B cell (primary cell): Measurements from ENCODE around the gene IQCH. TPM values are rescaled to one million over a fixed set of nuclear protein-coding genes. Genes with fewer than 3 reads are reported as not detected.

Source experiments
- ATAC-seq: fragments of 200-7000 bp; cut with Tn5 transposase; one replicate; pipeline ENCODE4 v1.10.0; 2021; ENCODE audit warnings: low read depth, mild to moderate bottlenecking, moderate number of reproducible peaks, moderate library complexity
- CTCF ChIA-PET: fragments of 350-600 bp; sonication (Branson Sonifier 250); formaldehyde crosslinking; loops from one replicate; lab custom pipeline; 2021; ENCODE audit warnings: antibody characterized with exemption, inconsistent platforms; lab: Charles Lee
- POLR2A ChIA-PET: fragments of 350-600 bp; sonication (Branson Sonifier 250); formaldehyde crosslinking; loops from one replicate; lab custom pipeline; 2021; ENCODE audit warnings: antibody characterized with exemption; lab: Charles Lee
- DNase-seq: peaks from one replicate; pipeline ENCODE4 v3.0.0; 2013
- H2AFZ ChIP-seq: 2 replicates; pipeline ENCODE4 v1.6.1; 2012; ENCODE audit warnings: mild to moderate bottlenecking, low read depth, low read length; ENCODE audit not compliant: insufficient read depth, poor library complexity, severe bottlenecking
- H3K27ac ChIP-seq, 2 donors: 1 replicate in 1 of 2; 2 replicates in 1 of 2; pipeline ENCODE4 v1.5.1; 2012 to 2013; ENCODE audit warnings: low read length in 2 of 2, mild to moderate bottlenecking in 2 of 2, moderate library complexity in 1 of 2
- H3K27me3 ChIP-seq, 4 experiments: fragments of 200-600 bp in 1 of 4; sonication (generic) in 1 of 4; replicated peaks in 1 of 4; 1 replicate in 2 of 4; 2 replicates in 2 of 4; pipeline versions ENCODE4 v1.6.1 to v1.7.0; 2013 to 2016; ENCODE audit warnings: low read length in 3 of 4, mild to moderate bottlenecking in 2 of 4, mixed read lengths in 1 of 4, moderate library complexity in 1 of 4; ENCODE audit not compliant: insufficient read depth in 4 of 4, control insufficient read depth in 3 of 4; ENCODE audit errors: control extremely low read depth in 1 of 4
- H3K36me3 ChIP-seq, 2 experiments: replicated peaks in 1 of 2; 1 replicate in 1 of 2; 2 replicates in 1 of 2; pipeline versions ENCODE4 v1.6.1 to v1.7.1; 2013; ENCODE audit warnings: low read length in 1 of 2; ENCODE audit not compliant: insufficient read depth in 2 of 2, control insufficient read depth in 1 of 2; ENCODE audit errors: control extremely low read depth in 1 of 2, extremely low read depth in 1 of 2
- H3K4me1 ChIP-seq, 2 donors: fragments of 200-600 bp in 1 of 2; sonication (generic) in 1 of 2; 1 replicate in 1 of 2; 2 replicates in 1 of 2; pipeline versions ENCODE4 v1.5.1 to v1.6.1; 2013 to 2017; ENCODE audit warnings: low read length in 2 of 2; ENCODE audit not compliant: control insufficient read depth in 2 of 2, insufficient read depth in 2 of 2
- H3K4me2 ChIP-seq: replicated peaks from 2 replicates; pipeline ENCODE3; 2012; ENCODE audit warnings: mild to moderate bottlenecking, low read depth, low read length; ENCODE audit not compliant: poor library complexity, severe bottlenecking
- H3K4me3 ChIP-seq, 5 experiments: fragments of 200-600 bp in 1 of 5; sonication (generic) in 1 of 5; 1 replicate in 3 of 5; 2 replicates in 2 of 5; pipeline versions ENCODE4 v1.5.1 to v1.7.0; 2011 to 2016; ENCODE audit warnings: low read length in 4 of 5, mild to moderate bottlenecking in 4 of 5, low read depth in 2 of 5, control low read depth in 1 of 5, moderate library complexity in 1 of 5; ENCODE audit not compliant: insufficient read depth in 1 of 5; ENCODE audit errors: control extremely low read depth in 1 of 5, extremely low read depth in 1 of 5
- H3K79me2 ChIP-seq: fragments of 200-600 bp; sonication (generic); one replicate; pipeline ENCODE4 v1.6.0; 2016; ENCODE audit warnings: low read length; ENCODE audit not compliant: control insufficient read depth, insufficient read depth
- H3K9ac ChIP-seq: fragments of 200-600 bp; sonication (generic); 2 replicates; pipeline ENCODE4 v1.6.1; 2017; ENCODE audit warnings: mild to moderate bottlenecking, low read length, moderate library complexity
- H3K9me3 ChIP-seq, 3 donors: one replicate each; pipeline versions ENCODE4 v1.6.1 to v1.7.1; 2013; ENCODE audit warnings: low read length in 2 of 3; ENCODE audit not compliant: control insufficient read depth in 2 of 3, insufficient read depth in 1 of 3; ENCODE audit errors: control extremely low read depth in 1 of 3
- H4K20me1 ChIP-seq: 2 replicates; pipeline ENCODE4 v1.6.0; 2012; ENCODE audit warnings: mild to moderate bottlenecking, low read length; ENCODE audit not compliant: insufficient read depth, control insufficient read depth, poor library complexity, severe bottlenecking
- H3K27ac Mint-ChIP-seq: one replicate; pipeline ENCODE4 v1.8.0; 2021; ENCODE audit warnings: mixed read lengths
- H3K27me3 Mint-ChIP-seq: one replicate; pipeline ENCODE4 v1.8.0; 2021; ENCODE audit warnings: mixed read lengths
- H3K4me1 Mint-ChIP-seq: one replicate; pipeline ENCODE4 v1.8.0; 2021; ENCODE audit warnings: mixed read lengths
- H3K4me3 Mint-ChIP-seq: one replicate; pipeline ENCODE4 v1.8.0; 2021; ENCODE audit warnings: mixed read lengths
- H3K9me3 Mint-ChIP-seq: one replicate; pipeline ENCODE4 v1.8.0; 2022; ENCODE audit warnings: mixed read lengths; ENCODE audit not compliant: insufficient read depth
- EZH2 ChIP-seq: IDR thresholded peaks from 2 replicates; pipeline ENCODE4 v1.6.1; 2012; ENCODE audit warnings: borderline replicate concordance, low read depth, mild to moderate bottlenecking, moderate library complexity, low read length; ENCODE audit not compliant: insufficient read depth, poor library complexity, severe bottlenecking
- WGBS: methylation state at CpG from one replicate; pipeline ENCODE4 v1.1.5; 2013; ENCODE audit warnings: missing lambda C conversion rate; ENCODE audit not compliant: insufficient coverage; 5-methylcytosine and 5-hydroxymethylcytosine counted together
- intact Hi-C: fragments of 100-400 bp; cut with micrococcal nuclease; formaldehyde crosslinking; loops from one replicate; pipeline ENCODE4 v1.10.0; 2022
- polyA plus RNA-seq: library from polyadenylated mRNA; depleted of rRNA; stranded (reverse); fragments of >200 nt; gene quantifications from 2 replicates; pipeline ENCODE4 v1.2.3, GENCODE V29; 2012
- total RNA-seq, 2 donors: library from RNA; stranded (reverse); fragments of 120-200 nt in 1 of 2; gene quantifications; 1 replicate in 1 of 2; 2 replicates in 1 of 2; pipeline versions ENCODE4 v1.2.3 to v1.2.4, GENCODE V29; 2013 to 2022
- TF ChIP-seq, protein P1 (sequence below): fragments of 200-600 bp; IDR thresholded peaks from one replicate; pipeline ENCODE4 v1.8.0; 2022; ENCODE audit warnings: antibody characterized with exemption, mild to moderate bottlenecking

Gene IQCH
- total and polyA plus RNA-seq, 2 donors (not counting 1 experiment from before 2014, with no cell fraction given): 1.6 TPM; not detected in 1

GRCh38 chr15:67548862-67549651, 294.5 kb downstream of the IQCH start:
- Histone ChIP-seq H3K9ac (no peak overlapping the region), H3K9me3 (no peaks in the 10 kb centered on the region), H3K27ac (no peak overlapping the region), H3K4me1 (peaks cover 3 to 8% of the 10 kb centered on the region in 2 donors), H3K36me3 (peaks cover 3 to 15% of the 10 kb centered on the region in 2 experiments), H3K79me2 (peaks cover 6% of the 10 kb centered on the region), H3K4me3 (no peak overlapping the region), H4K20me1 (no peaks in the 10 kb centered on the region), H2AFZ (no peak overlapping the region), H3K4me2 (no peak overlapping the region), H3K27me3 (no peaks in the 10 kb centered on the region)
- Mint-ChIP-seq H3K4me3 (no peak overlapping the region), H3K27ac (no peak overlapping the region), H3K27me3 (no peaks in the 10 kb centered on the region), H3K4me1 (peaks cover 23% of the 10 kb centered on the region), H3K9me3 (no peaks in the 10 kb centered on the region)
- no peak for TF ChIP-seq EZH2
- TF ChIP-seq, protein P1, sequence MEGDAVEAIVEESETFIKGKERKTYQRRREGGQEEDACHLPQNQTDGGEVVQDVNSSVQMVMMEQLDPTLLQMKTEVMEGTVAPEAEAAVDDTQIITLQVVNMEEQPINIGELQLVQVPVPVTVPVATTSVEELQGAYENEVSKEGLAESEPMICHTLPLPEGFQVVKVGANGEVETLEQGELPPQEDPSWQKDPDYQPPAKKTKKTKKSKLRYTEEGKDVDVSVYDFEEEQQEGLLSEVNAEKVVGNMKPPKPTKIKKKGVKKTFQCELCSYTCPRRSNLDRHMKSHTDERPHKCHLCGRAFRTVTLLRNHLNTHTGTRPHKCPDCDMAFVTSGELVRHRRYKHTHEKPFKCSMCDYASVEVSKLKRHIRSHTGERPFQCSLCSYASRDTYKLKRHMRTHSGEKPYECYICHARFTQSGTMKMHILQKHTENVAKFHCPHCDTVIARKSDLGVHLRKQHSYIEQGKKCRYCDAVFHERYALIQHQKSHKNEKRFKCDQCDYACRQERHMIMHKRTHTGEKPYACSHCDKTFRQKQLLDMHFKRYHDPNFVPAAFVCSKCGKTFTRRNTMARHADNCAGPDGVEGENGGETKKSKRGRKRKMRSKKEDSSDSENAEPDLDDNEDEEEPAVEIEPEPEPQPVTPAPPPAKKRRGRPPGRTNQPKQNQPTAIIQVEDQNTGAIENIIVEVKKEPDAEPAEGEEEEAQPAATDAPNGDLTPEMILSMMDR: no peak
- WGBS: 76% methylated on average over 4 of the region's 8 CpGs
- intact Hi-C loops: no loop called here
- POLR2A ChIA-PET: no interaction called here
- no peak for ATAC-seq
- no peak for DNase-seq
- CTCF ChIA-PET: interaction anchor here (0.6 to 1.2 kb wide), 2 partner anchors 15 to 37 kb away, joined by 3 read pairs; no protein-coding TSS in a partner anchor

DNA sequence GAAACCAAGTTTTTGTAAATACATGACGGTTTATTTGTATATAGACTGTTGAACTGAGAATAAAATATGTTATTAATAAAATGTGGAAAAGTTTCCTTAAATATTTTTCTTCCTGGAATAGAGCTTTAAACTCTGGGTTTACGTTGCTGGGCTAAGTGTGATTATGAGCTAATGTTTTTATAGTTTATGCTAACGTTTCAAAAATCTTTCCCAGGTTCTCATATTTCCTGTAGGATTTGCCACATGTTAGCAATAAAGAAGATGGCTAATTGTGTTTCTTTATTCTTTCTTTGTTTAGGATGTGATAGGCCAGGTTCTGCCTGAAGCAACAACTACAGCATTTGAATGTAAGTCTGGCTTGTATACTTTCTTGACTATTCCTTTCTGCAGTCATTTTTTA, 295.1 kb downstream of the IQCH start:
- H3K4me1 Mint-ChIP-seq: peaks cover 18% of the 10 kb centered on the region
- H2AFZ ChIP-seq: no peak overlapping the region
- intact Hi-C loops: no loop called here
- no peaks in the 10 kb centered on the region for H3K27me3 ChIP-seq
- H3K27ac ChIP-seq: no peak overlapping the region
- H3K27me3 Mint-ChIP-seq: no peaks in the 10 kb centered on the region
- H3K36me3 ChIP-seq: peaks cover 3 to 15% of the 10 kb centered on the region in 2 experiments
- no peak overlapping the region for H3K4me3 ChIP-seq
- H4K20me1 ChIP-seq: peaks cover 2% of the 10 kb centered on the region
- no peak overlapping the region for H3K9ac ChIP-seq
- H3K9me3 Mint-ChIP-seq: no peaks in the 10 kb centered on the region
- no CpG with 5 or more reads among the region's 3 CpGs for WGBS
- ATAC-seq (no peak), DNase-seq (no peak)
- peaks cover 3 to 8% of the 10 kb centered on the region in 2 donors for H3K4me1 ChIP-seq
- TF ChIP-seq, protein P1: no peak
- TF ChIP-seq EZH2: no peak
- no peak overlapping the region for H3K4me3 Mint-ChIP-seq
- no peaks in the 10 kb centered on the region for H3K9me3 ChIP-seq
- no peak overlapping the region for H3K27ac Mint-ChIP-seq
- CTCF ChIA-PET: interaction anchor here (1.2 kb wide), 1 partner anchor 38 kb away, joined by 3 read pairs; no protein-coding TSS in a partner anchor
- H3K4me2 ChIP-seq: no peak overlapping the region
- POLR2A ChIA-PET: no interaction called here
- peaks cover 6% of the 10 kb centered on the region for H3K79me2 ChIP-seq
